K562 (cell line): Measurements from ENCODE around the gene CEP170. TPM values are rescaled to one million over a fixed set of nuclear protein-coding genes. Genes with fewer than 3 reads are reported as not detected.

Experiments used
- ATF6 ChIP-seq: sonication (generic); formaldehyde crosslinking; IDR thresholded peaks from 2 replicates; pipeline ENCODE4 v1.4.0; 2020; ENCODE audit warnings: mild to moderate bottlenecking, missing genetic modification reagents
- CEBPB ChIP-seq: fragments of 450-650 bp; IDR thresholded peaks from 2 replicates; pipeline ENCODE4 v1.6.1; 2016; ENCODE audit warnings: missing genetic modification characterization, missing compliant biosample characterization
- FOXA1 ChIP-seq: fragments of 450-650 bp; IDR thresholded peaks from 2 replicates; pipeline ENCODE4 v1.6.1; 2016; ENCODE audit warnings: mild to moderate bottlenecking, borderline replicate concordance
- FOXA3 ChIP-seq, 2 experiments: fragments of 450-650 bp in 1 of 2; sonication (generic) in 1 of 2; formaldehyde crosslinking; IDR thresholded peaks in 1 of 2; conservative IDR thresholded peaks in 1 of 2; 2 replicates each; pipeline versions ENCODE4 v1.4.0 to v1.8.0; 2020 to 2022; ENCODE audit warnings: mild to moderate bottlenecking in 2 of 2, missing genetic modification reagents in 1 of 2
- IRF1 ChIP-seq: sonication (generic); formaldehyde crosslinking; IDR thresholded peaks from 2 replicates; pipeline ENCODE4 v1.8.0; 2022; ENCODE audit warnings: missing genetic modification reagents, mild to moderate bottlenecking, borderline replicate concordance
- L3MBTL2 ChIP-seq: fragments of 450-650 bp; IDR thresholded peaks from 2 replicates; pipeline ENCODE4 v1.6.1; 2016; ENCODE audit warnings: mild to moderate bottlenecking, moderate library complexity
- MAFK ChIP-seq: IDR thresholded peaks from 2 replicates; pipeline ENCODE4 v1.6.1; 2011; ENCODE audit warnings: low read length, improper control_type of control experiment
- NFXL1 ChIP-seq: fragments of 450-650 bp; formaldehyde crosslinking; IDR thresholded peaks from 2 replicates; pipeline ENCODE4 v1.4.0; 2021; ENCODE audit warnings: mild to moderate bottlenecking
- PHF20 ChIP-seq: fragments of 450-650 bp; IDR thresholded peaks from 2 replicates; pipeline ENCODE4 v1.6.1; 2018; ENCODE audit not compliant: partially characterized antibody
- SMARCA4 ChIP-seq: fragments of 450-650 bp; IDR thresholded peaks from 2 replicates; pipeline ENCODE4 v1.6.1; 2016
- SNIP1 ChIP-seq: fragments of 450-650 bp; IDR thresholded peaks from 2 replicates; pipeline ENCODE4 v1.7.1; 2017; ENCODE audit warnings: low read depth, mild to moderate bottlenecking
- ZEB2 ChIP-seq: fragments of 450-650 bp; IDR thresholded peaks from 2 replicates; pipeline ENCODE4 v1.6.1; 2016
- ZFP1 ChIP-seq: fragments of 450-650 bp; formaldehyde crosslinking; IDR thresholded peaks from 2 replicates; pipeline ENCODE4 v1.4.0; 2020; ENCODE audit warnings: mild to moderate bottlenecking, mixed read lengths
- ZNF583 ChIP-seq: fragments of 250-450 bp; sonication (Bioruptor Pico); IDR thresholded peaks from 2 replicates; pipeline ENCODE4 v1.4.0; 2020
- ZNF592 ChIP-seq: fragments of 450-650 bp; IDR thresholded peaks from 2 replicates; pipeline ENCODE4 v1.6.1; 2017; ENCODE audit warnings: antibody characterized with exemption, mild to moderate bottlenecking
- ZNF75A ChIP-seq: fragments of 450-650 bp; formaldehyde crosslinking; IDR thresholded peaks from 2 replicates; pipeline ENCODE4 v1.4.0; 2020; ENCODE audit warnings: mild to moderate bottlenecking
- ZNF778 ChIP-seq: fragments of 450-650 bp; formaldehyde crosslinking; IDR thresholded peaks from 2 replicates; pipeline ENCODE4 v1.4.0; 2020; ENCODE audit warnings: mild to moderate bottlenecking, moderate library complexity
- ZSCAN29 ChIP-seq: fragments of 450-650 bp; IDR thresholded peaks from 2 replicates; pipeline ENCODE4 v1.6.1; 2017
- polyA plus RNA-seq, 8 experiments: library from polyadenylated mRNA; depleted of rRNA in 4 of 8; stranded (reverse) in 5 of 8; unstranded in 3 of 8; fragments of >200 nt; fragmentation: Nextera tagmentation in 2 of 8; fragmentation: Illumina TruSeq in 1 of 8; extraction: Ambion mirVana in 2 of 8; extraction: Trizol in 1 of 8; gene quantifications; 2 replicates each; pipeline versions ENCODE4 v1.2.1 to v1.2.3, GENCODE V29; 2011 to 2014; ENCODE audit warnings: inconsistent platforms in 1 of 8, missing spikeins in 1 of 8
- total RNA-seq, 7 experiments: library from RNA; depleted of rRNA in 6 of 7; stranded (reverse); fragments of >200 nt in 6 of 7; fragmentation: Illumina TruSeq in 2 of 7; extraction: Trizol in 2 of 7; gene quantifications; 2 replicates each; pipeline versions ENCODE4 v1.2.1 to v1.2.3, GENCODE V29; 2011 to 2021; ENCODE audit warnings: low replicate concordance in 1 of 7
- TF ChIP-seq, protein P1 (sequence below): fragments of 200-800 bp; sonication (Bioruptor generic); IDR thresholded peaks from 2 replicates; pipeline ENCODE4 v1.6.1; 2017; ENCODE audit warnings: missing genetic modification characterization, missing compliant biosample characterization
- TF ChIP-seq, protein P2 (sequence below): fragments of 450-650 bp; formaldehyde crosslinking; IDR thresholded peaks from 2 replicates; pipeline ENCODE4 v1.4.0; 2020; ENCODE audit warnings: mild to moderate bottlenecking, moderate library complexity

Gene CEP170
- total and polyA plus RNA-seq, 9 of the 15 experiments (the other 6 are each of a cell fraction or from before 2014, with no cell fraction given), result 22.6 to 110 (median 68.5) TPM

DNA sequence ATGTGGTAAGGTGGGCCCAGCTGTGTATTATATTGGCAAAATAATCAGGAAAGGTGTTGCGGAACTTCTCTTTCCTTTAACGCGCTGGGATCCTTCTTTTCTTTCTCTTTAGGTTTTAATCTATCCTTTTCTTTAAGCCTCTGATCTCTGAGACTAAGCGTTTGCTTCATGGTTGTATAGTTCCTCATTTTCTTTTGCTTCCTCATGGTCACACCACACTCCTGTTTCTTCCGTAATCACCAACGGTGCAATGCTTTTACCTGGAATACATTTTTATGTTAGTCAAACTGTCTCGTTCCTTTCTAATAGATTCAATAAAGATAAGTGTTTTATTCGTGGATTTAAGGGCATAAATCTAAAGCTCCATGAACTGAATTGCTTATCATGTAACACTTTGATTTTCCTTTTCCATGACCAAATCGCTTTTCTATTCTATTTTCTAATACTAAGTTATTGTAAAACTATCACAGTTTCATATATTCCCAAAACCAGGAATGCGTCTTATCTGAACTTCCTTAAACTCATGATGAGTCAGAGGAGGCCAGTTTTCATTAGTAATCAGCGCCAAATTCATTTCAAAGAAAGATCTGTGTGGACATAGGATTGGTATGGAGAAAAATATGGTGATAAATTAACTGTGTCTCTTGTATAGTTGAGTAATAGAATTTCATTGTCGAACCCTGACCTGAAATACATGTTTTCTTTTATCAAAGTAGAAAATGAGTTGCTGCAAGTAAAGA, 13.0 kb upstream of the CEP170 start (continued):
- TF ChIP-seq, protein P1, sequence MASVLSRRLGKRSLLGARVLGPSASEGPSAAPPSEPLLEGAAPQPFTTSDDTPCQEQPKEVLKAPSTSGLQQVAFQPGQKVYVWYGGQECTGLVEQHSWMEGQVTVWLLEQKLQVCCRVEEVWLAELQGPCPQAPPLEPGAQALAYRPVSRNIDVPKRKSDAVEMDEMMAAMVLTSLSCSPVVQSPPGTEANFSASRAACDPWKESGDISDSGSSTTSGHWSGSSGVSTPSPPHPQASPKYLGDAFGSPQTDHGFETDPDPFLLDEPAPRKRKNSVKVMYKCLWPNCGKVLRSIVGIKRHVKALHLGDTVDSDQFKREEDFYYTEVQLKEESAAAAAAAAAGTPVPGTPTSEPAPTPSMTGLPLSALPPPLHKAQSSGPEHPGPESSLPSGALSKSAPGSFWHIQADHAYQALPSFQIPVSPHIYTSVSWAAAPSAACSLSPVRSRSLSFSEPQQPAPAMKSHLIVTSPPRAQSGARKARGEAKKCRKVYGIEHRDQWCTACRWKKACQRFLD (CRISPR knock-in tag), result no peak
- 0 out of 2 replicates have a peak, but pooled peaks have one; percentile 33 for TF ChIP-seq ZEB2
- no peak for TF ChIP-seq ZSCAN29
- no peak for TF ChIP-seq IRF1 (CRISPR knock-in tag)
- peak in 1 of 2 experiments; percentile 16; a peak in 1 of 4 replicates for TF ChIP-seq FOXA3 (CRISPR knock-in tag; conservative IDR thresholded peaks at IDR 0.05 in 1 of 2, IDR thresholded peaks at IDR 0.05 in 1 of 2)
- TF ChIP-seq FOXA1, result no peak
- TF ChIP-seq ATF6 (CRISPR knock-in tag), result no peak
- TF ChIP-seq ZNF778 (CRISPR knock-in tag), result no peak
- TF ChIP-seq PHF20, result no peak
- TF ChIP-seq MAFK, result no peak
- peak; percentile 61; the same call in 1 of the 2 replicates for TF ChIP-seq ZNF592
- no peak for TF ChIP-seq NFXL1
- TF ChIP-seq, protein P2, sequence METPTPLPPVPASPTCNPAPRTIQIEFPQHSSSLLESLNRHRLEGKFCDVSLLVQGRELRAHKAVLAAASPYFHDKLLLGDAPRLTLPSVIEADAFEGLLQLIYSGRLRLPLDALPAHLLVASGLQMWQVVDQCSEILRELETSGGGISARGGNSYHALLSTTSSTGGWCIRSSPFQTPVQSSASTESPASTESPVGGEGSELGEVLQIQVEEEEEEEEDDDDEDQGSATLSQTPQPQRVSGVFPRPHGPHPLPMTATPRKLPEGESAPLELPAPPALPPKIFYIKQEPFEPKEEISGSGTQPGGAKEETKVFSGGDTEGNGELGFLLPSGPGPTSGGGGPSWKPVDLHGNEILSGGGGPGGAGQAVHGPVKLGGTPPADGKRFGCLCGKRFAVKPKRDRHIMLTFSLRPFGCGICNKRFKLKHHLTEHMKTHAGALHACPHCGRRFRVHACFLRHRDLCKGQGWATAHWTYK (CRISPR knock-in tag), result no peak
- TF ChIP-seq SMARCA4, result peak; percentile 65
- peak; percentile 27; the same call in 1 of the 2 replicates for TF ChIP-seq ZNF75A (CRISPR knock-in tag)
- no peak for TF ChIP-seq ZFP1
- peak; percentile 68 for TF ChIP-seq CEBPB
- 0 out of 2 replicates have a peak, but pooled peaks have one; percentile 26 for TF ChIP-seq L3MBTL2
- 0 out of 2 replicates have a peak, but pooled peaks have one; percentile 16 for TF ChIP-seq ZNF583 (CRISPR knock-in tag)
- no peak for TF ChIP-seq SNIP1
